ENCODE results near the gene SYNPO.
A peak's percentile ranks its signal among the peaks of the same experiment; 100 is the strongest.

SYNPO gene

GRCh38 chr5:150692276-150692675, 51.8 kb downstream of the SYNPO start:
- Histone ChIP-seq H4K12ac (ENCODE audit: low read depth, low read length) (no peak overlapping the region), H2BK120ac (ENCODE audit: insufficient read depth, low read length, poor library complexity) (no peak overlapping the region), H3K79me2 (ENCODE audit: control insufficient read depth, insufficient read depth, low read length, poor library complexity) (no peaks in the 10 kb centered on the region), H2BK12ac (ENCODE audit: low read length) (no peak overlapping the region), H3K18ac (ENCODE audit: low read length) (no peak overlapping the region), H4K91ac (ENCODE audit: low read depth, low read length) (no peak overlapping the region), H3K79me1 (ENCODE audit: low read length) (no peaks in the 10 kb centered on the region), H3K4ac (ENCODE audit: low read depth, low read length) (no peak overlapping the region), H3K4me2 (ENCODE audit: low read length) (no peak overlapping the region), H3K4me1 (ENCODE audit: control insufficient read depth in 1 of 2, insufficient read depth in 2 of 2, low read length in 2 of 2) (no peaks in the 10 kb centered on the region), H3K14ac (ENCODE audit: low read length) (no peak overlapping the region), H3K9me3 (ENCODE audit: insufficient read depth, low read depth, low read length) (no peaks in the 10 kb centered on the region), H2BK5ac (ENCODE audit: low read depth, low read length, poor library complexity) (no peak overlapping the region), H3K27ac (ENCODE audit: low read depth, low read length) (no peak overlapping the region), H2AK5ac (ENCODE audit: low read length) (no peak overlapping the region), H3K36me3 (ENCODE audit: control insufficient read depth in 1 of 2, insufficient read depth in 2 of 2, low read length in 2 of 2) (peaks cover 24 to 52% of the 10 kb centered on the region in 2 experiments), H3K4me3 (ENCODE audit: low read depth, low read length) (no peak overlapping the region), H2AFZ (ENCODE audit: insufficient read depth, low read length, poor library complexity) (no peak overlapping the region), H4K8ac (ENCODE audit: low read depth, low read length) (no peak overlapping the region), H3K23ac (ENCODE audit: low read length) (no peak overlapping the region), H3K9ac (ENCODE audit: low read length) (no peak overlapping the region), H3K27me3 (ENCODE audit: insufficient read depth, low read length) (no peaks in the 10 kb centered on the region)
- no peak for DNase-seq
- no CpG with 5 or more reads among the region's 3 CpGs for WGBS (ENCODE audit: extremely low coverage, insufficient coverage, insufficient read length)

- no peak overlapping the region for H3K9ac ChIP-seq (ENCODE audit: low read length)
- H2AK5ac ChIP-seq (ENCODE audit: low read length), result no peak overlapping the region
- H4K91ac ChIP-seq (ENCODE audit: low read depth, low read length), result no peak overlapping the region
- H3K23ac ChIP-seq (ENCODE audit: low read length), result no peak overlapping the region
- no peak overlapping the region for H2BK5ac ChIP-seq (ENCODE audit: low read depth, low read length, poor library complexity)
- no peak overlapping the region for H2BK12ac ChIP-seq (ENCODE audit: low read length)
- H3K4ac ChIP-seq (ENCODE audit: low read depth, low read length), result no peak overlapping the region
- H2BK120ac ChIP-seq (ENCODE audit: insufficient read depth, low read length, poor library complexity), result no peak overlapping the region
- H3K4me3 ChIP-seq (ENCODE audit: low read depth, low read length), result no peak overlapping the region
- H3K79me2 ChIP-seq (ENCODE audit: control insufficient read depth, insufficient read depth, low read length, poor library complexity), result no peaks in the 10 kb centered on the region
- no peak overlapping the region for H4K12ac ChIP-seq (ENCODE audit: low read depth, low read length)
- H3K9me3 ChIP-seq (ENCODE audit: insufficient read depth, low read depth, low read length), result no peaks in the 10 kb centered on the region
- no peak overlapping the region for H3K18ac ChIP-seq (ENCODE audit: low read length)
- DNase-seq, result no peak
- H2AFZ ChIP-seq (ENCODE audit: insufficient read depth, low read length, poor library complexity), result no peak overlapping the region
- peaks cover 0 to 2% of the 10 kb centered on the region in 2 experiments for H3K4me1 ChIP-seq (ENCODE audit: control insufficient read depth in 1 of 2, insufficient read depth in 2 of 2, low read length in 2 of 2)
- peaks cover 30 to 63% of the 10 kb centered on the region in 2 experiments for H3K36me3 ChIP-seq (ENCODE audit: control insufficient read depth in 1 of 2, insufficient read depth in 2 of 2, low read length in 2 of 2)
- WGBS (ENCODE audit: extremely low coverage, insufficient coverage, insufficient read length), result 100% methylated on average over 1 of the region's 3 CpGs
- H3K14ac ChIP-seq (ENCODE audit: low read length), result no peak overlapping the region
- no peaks in the 10 kb centered on the region for H3K27me3 ChIP-seq (ENCODE audit: insufficient read depth, low read length)
- H3K27ac ChIP-seq (ENCODE audit: low read depth, low read length), result no peak overlapping the region
- H3K4me2 ChIP-seq (ENCODE audit: low read length), result no peak overlapping the region
- no peak overlapping the region for H4K8ac ChIP-seq (ENCODE audit: low read depth, low read length)
- H3K79me1 ChIP-seq (ENCODE audit: low read length), result no peaks in the 10 kb centered on the region
These were observed 54.2 kb downstream of the SYNPO start for GRCh38 chr5:150694612-150695011.

GRCh38 chr5:150700246-150700593, 59.8 kb downstream of the SYNPO start:
- Histone ChIP-seq H2BK12ac (ENCODE audit: low read length) (no peak overlapping the region), H3K79me1 (ENCODE audit: low read length) (peaks cover 12% of the 10 kb centered on the region), H3K27me3 (ENCODE audit: insufficient read depth, low read length) (no peaks in the 10 kb centered on the region), H4K91ac (ENCODE audit: low read depth, low read length) (peak overlapping the region; percentile 92), H3K4me2 (ENCODE audit: low read length) (peak overlapping the region; percentile 79), H3K79me2 (ENCODE audit: control insufficient read depth, insufficient read depth, low read length, poor library complexity) (peaks cover 7% of the 10 kb centered on the region), H3K4ac (ENCODE audit: low read depth, low read length) (peak overlapping the region; percentile 84), H3K9me3 (ENCODE audit: insufficient read depth, low read depth, low read length) (no peaks in the 10 kb centered on the region), H4K8ac (ENCODE audit: low read depth, low read length) (peak overlapping the region; percentile 100), H3K36me3 (ENCODE audit: control insufficient read depth in 1 of 2, insufficient read depth in 2 of 2, low read length in 2 of 2) (peaks cover 11 to 25% of the 10 kb centered on the region in 2 experiments), H3K4me1 (ENCODE audit: control insufficient read depth in 1 of 2, insufficient read depth in 2 of 2, low read length in 2 of 2) (peaks cover 2 to 6% of the 10 kb centered on the region in 2 experiments), H3K9ac (ENCODE audit: low read length) (peak overlapping the region; percentile 97), H3K18ac (ENCODE audit: low read length) (peak overlapping the region; percentile 64), H2AK5ac (ENCODE audit: low read length) (peak overlapping the region; percentile 51), H2BK120ac (ENCODE audit: insufficient read depth, low read length, poor library complexity) (no peak overlapping the region), H4K12ac (ENCODE audit: low read depth, low read length) (no peak overlapping the region), H3K14ac (ENCODE audit: low read length) (peak overlapping the region; percentile 98), H3K27ac (ENCODE audit: low read depth, low read length) (peak overlapping the region; percentile 78), H3K4me3 (ENCODE audit: low read depth, low read length) (peak overlapping the region; percentile 98), H3K23ac (ENCODE audit: low read length) (no peak overlapping the region), H2AFZ (ENCODE audit: insufficient read depth, low read length, poor library complexity) (no peak overlapping the region), H2BK5ac (ENCODE audit: low read depth, low read length, poor library complexity) (peak overlapping the region; percentile 92)
- DNase-seq, result peak in 1 of 2 donors; percentile 46
- WGBS (ENCODE audit: extremely low coverage, insufficient coverage, insufficient read length), result no CpG with 5 or more reads among the region's 15 CpGs

GRCh38 chr5:150700594-150701377, 60.3 kb downstream of the SYNPO start, which contains the start of gene RBM22:
TSS of gene RBM22 (minus strand) at chr5:150701062. CDS start at chr5:150700985, 77 bp downstream.
- Histone ChIP-seq H3K27ac (ENCODE audit: low read depth, low read length) (peak within 1 kb of the TSS; percentile 78), H3K36me3 (ENCODE audit: control insufficient read depth in 1 of 2, insufficient read depth in 2 of 2, low read length in 2 of 2) (peaks cover 11 to 21% of the 10 kb centered on the region in 2 experiments), H2BK5ac (ENCODE audit: low read depth, low read length, poor library complexity) (peak within 1 kb of the TSS; percentile 92), H3K79me1 (ENCODE audit: low read length) (peaks cover 13% of the 10 kb centered on the region), H3K18ac (ENCODE audit: low read length) (peak within 1 kb of the TSS; percentile 98), H3K4ac (ENCODE audit: low read depth, low read length) (peak within 1 kb of the TSS; percentile 84), H3K9me3 (ENCODE audit: insufficient read depth, low read depth, low read length) (no peaks in the 10 kb centered on the region), H3K9ac (ENCODE audit: low read length) (peak within 1 kb of the TSS; percentile 97), H2AK5ac (ENCODE audit: low read length) (peak within 1 kb of the TSS; percentile 51), H3K27me3 (ENCODE audit: insufficient read depth, low read length) (no peaks in the 10 kb centered on the region), H4K8ac (ENCODE audit: low read depth, low read length) (peak within 1 kb of the TSS; percentile 100), H4K12ac (ENCODE audit: low read depth, low read length) (peak within 1 kb of the TSS; percentile 99), H2AFZ (ENCODE audit: insufficient read depth, low read length, poor library complexity) (peak within 1 kb of the TSS; percentile 97), H3K4me1 (ENCODE audit: control insufficient read depth in 1 of 2, insufficient read depth in 2 of 2, low read length in 2 of 2) (peaks cover 2 to 6% of the 10 kb centered on the region in 2 experiments), H2BK120ac (ENCODE audit: insufficient read depth, low read length, poor library complexity) (peak within 1 kb of the TSS; percentile 96), H3K79me2 (ENCODE audit: control insufficient read depth, insufficient read depth, low read length, poor library complexity) (peaks cover 7% of the 10 kb centered on the region), H3K4me3 (ENCODE audit: low read depth, low read length) (peak within 1 kb of the TSS; percentile 98), H3K14ac (ENCODE audit: low read length) (peak within 1 kb of the TSS; percentile 98), H2BK12ac (ENCODE audit: low read length) (no peak within 1 kb of the TSS), H3K4me2 (ENCODE audit: low read length) (peak within 1 kb of the TSS; percentile 79), H4K91ac (ENCODE audit: low read depth, low read length) (peak within 1 kb of the TSS; percentile 92), H3K23ac (ENCODE audit: low read length) (no peak within 1 kb of the TSS)
- whole genome bisulfite sequencing (ENCODE audit: extremely low coverage, insufficient coverage, insufficient read length), result no CpG with 5 or more reads among the region's 59 CpGs
- DNase-seq, result peak; percentile 92 to 93

All from trophoblast cell (in vitro differentiated cells and primary cell).